H9 (cell line): ENCODE data around the gene KLK3. TPM values are rescaled to one million over a fixed set of nuclear protein-coding genes. Genes with fewer than 3 reads are reported as not detected.

Experiments
- DNase-seq: peaks from one replicate; pipeline ENCODE4 v3.0.0-alpha.2; 2017
- H2AFZ ChIP-seq: one replicate; pipeline ENCODE4 v1.6.1; 2013; ENCODE audit warnings: mild to moderate bottlenecking, low read length, control low read depth, moderate library complexity
- H2AK5ac ChIP-seq: 2 replicates; pipeline ENCODE4 v1.6.1; 2013; ENCODE audit warnings: low read length, control low read depth, mixed read lengths; ENCODE audit not compliant: insufficient read length
- H2BK120ac ChIP-seq: one replicate; pipeline ENCODE4 v1.6.1; 2013; ENCODE audit warnings: low read depth, mild to moderate bottlenecking, low read length, control low read depth, inconsistent platforms; ENCODE audit not compliant: poor library complexity, severe bottlenecking
- H2BK12ac ChIP-seq: 2 replicates; pipeline ENCODE4 v1.6.1; 2013; ENCODE audit warnings: low read length, control low read depth, mixed read lengths, low read depth; ENCODE audit not compliant: insufficient read length
- H2BK15ac ChIP-seq: 2 replicates; pipeline ENCODE4 v1.6.1; 2013; ENCODE audit warnings: low read depth, low read length, control low read depth
- H2BK20ac ChIP-seq: one replicate; pipeline ENCODE4 v1.6.1; 2013; ENCODE audit warnings: low read depth, mild to moderate bottlenecking, low read length, control low read depth, inconsistent platforms; ENCODE audit not compliant: poor library complexity, severe bottlenecking
- H2BK5ac ChIP-seq: 2 replicates; pipeline ENCODE4 v1.6.1; 2013; ENCODE audit warnings: low read length, control low read depth, mixed read lengths; ENCODE audit not compliant: insufficient read length
- H3K14ac ChIP-seq: 2 replicates; pipeline ENCODE4 v1.6.1; 2013; ENCODE audit warnings: low read length, control low read depth; ENCODE audit not compliant: insufficient read depth
- H3K18ac ChIP-seq: 2 replicates; pipeline ENCODE4 v1.6.1; 2013; ENCODE audit warnings: low read depth, mild to moderate bottlenecking, mixed read lengths, low read length, control low read depth; ENCODE audit not compliant: insufficient read length
- H3K23ac ChIP-seq: 2 replicates; pipeline ENCODE4 v1.6.1; 2013; ENCODE audit warnings: low read length, control low read depth, mixed read lengths, low read depth; ENCODE audit not compliant: insufficient read length
- H3K23me2 ChIP-seq: 2 replicates; pipeline ENCODE4 v1.6.1; 2013; ENCODE audit warnings: low read depth, mild to moderate bottlenecking, mixed read lengths, low read length, control low read depth; ENCODE audit not compliant: insufficient read length, poor library complexity, severe bottlenecking
- H3K27ac ChIP-seq: 2 replicates; pipeline ENCODE4 v1.5.1; 2013; ENCODE audit warnings: low read length, control low read depth, mixed read lengths, low read depth; ENCODE audit not compliant: insufficient read length
- H3K27me3 ChIP-seq: 2 replicates; pipeline ENCODE4 v1.6.1; 2013; ENCODE audit warnings: low read length, control low read depth, inconsistent platforms; ENCODE audit not compliant: insufficient read depth
- H3K4ac ChIP-seq: 2 replicates; pipeline ENCODE4 v1.6.1; 2013; ENCODE audit warnings: low read depth, mild to moderate bottlenecking, control low read depth, inconsistent platforms, low read length, moderate library complexity
- H3K4me1 ChIP-seq: 2 replicates; pipeline ENCODE4 v1.6.1; 2013; ENCODE audit warnings: low read length, control low read depth, inconsistent platforms; ENCODE audit not compliant: insufficient read depth
- H3K4me2 ChIP-seq: 2 replicates; pipeline ENCODE4 v1.6.1; 2013; ENCODE audit warnings: low read length, control low read depth, mixed read lengths; ENCODE audit not compliant: insufficient read length, insufficient read depth
- H3K56ac ChIP-seq: 2 replicates; pipeline ENCODE4 v1.6.1; 2013; ENCODE audit warnings: low read depth, mild to moderate bottlenecking, mixed read lengths, low read length, control low read depth; ENCODE audit not compliant: insufficient read length
- H3K79me1 ChIP-seq: 2 replicates; pipeline ENCODE4 v1.6.1; 2013; ENCODE audit warnings: low read depth, mild to moderate bottlenecking, moderate library complexity, low read length, control low read depth, inconsistent platforms; ENCODE audit not compliant: insufficient read depth, poor library complexity, severe bottlenecking
- H3K79me2 ChIP-seq: 2 replicates; pipeline ENCODE4 v1.6.1; 2013; ENCODE audit warnings: low read length, control low read depth, inconsistent platforms; ENCODE audit not compliant: insufficient read depth
- H3K9ac ChIP-seq: 2 replicates; pipeline ENCODE4 v1.6.1; 2013; ENCODE audit warnings: low read length, control low read depth, mixed read lengths; ENCODE audit not compliant: insufficient read length; ENCODE audit errors: extremely low read depth
- H3K9me3 ChIP-seq: one replicate; pipeline ENCODE4 v1.6.1; 2013; ENCODE audit warnings: low read depth, low read length, inconsistent platforms; ENCODE audit not compliant: control insufficient read depth
- H3T11ph ChIP-seq: one replicate; pipeline ENCODE4 v1.6.1; 2013; ENCODE audit warnings: mild to moderate bottlenecking, low read length, control low read depth, inconsistent platforms
- H4K20me1 ChIP-seq: one replicate; pipeline ENCODE4 v1.6.1; 2013; ENCODE audit not compliant: control insufficient read depth, insufficient read length, insufficient read depth
- H4K5ac ChIP-seq: 2 replicates; pipeline ENCODE4 v1.6.1; 2013; ENCODE audit warnings: low read depth, mild to moderate bottlenecking, mixed read lengths, low read length, control low read depth; ENCODE audit not compliant: insufficient read length
- H4K8ac ChIP-seq: replicated peaks from 2 replicates; pipeline ENCODE4 v1.6.1; 2013; ENCODE audit warnings: low read length, control low read depth, mixed read lengths, low read depth; ENCODE audit not compliant: insufficient read length
- H4K91ac ChIP-seq: 2 replicates; pipeline ENCODE4 v1.6.1; 2013; ENCODE audit warnings: low read depth, mild to moderate bottlenecking, moderate library complexity, mixed read lengths, low read length, control low read depth; ENCODE audit not compliant: insufficient read length
- H3K27ac Mint-ChIP-seq, 3 experiments: 2 replicates in 2 of 3; 3 replicates in 1 of 3; pipeline ENCODE4 v1.8.0; 2020 to 2021; ENCODE audit warnings: mixed read lengths in 3 of 3, mild to moderate bottlenecking in 1 of 3, moderate library complexity in 1 of 3
- H3K27me3 Mint-ChIP-seq: 2 replicates; pipeline ENCODE4 v1.8.0; 2021; ENCODE audit warnings: low read depth, mild to moderate bottlenecking, moderate library complexity, mixed read lengths
- H3K36me3 Mint-ChIP-seq, 3 experiments: 2 replicates in 2 of 3; 3 replicates in 1 of 3; pipeline ENCODE4 v1.8.0; 2020 to 2021; ENCODE audit warnings: low read depth in 3 of 3, mixed read lengths in 3 of 3; ENCODE audit not compliant: insufficient read depth in 1 of 3
- H3K4me1 Mint-ChIP-seq, 2 experiments: 2 replicates each; pipeline ENCODE4 v1.8.0; 2020; ENCODE audit warnings: mixed read lengths in 2 of 2
- H3K4me3 Mint-ChIP-seq, 2 experiments: 2 replicates in 1 of 2; 3 replicates in 1 of 2; pipeline ENCODE4 v1.8.0; 2020 to 2021; ENCODE audit warnings: mild to moderate bottlenecking in 2 of 2, mixed read lengths in 2 of 2, moderate library complexity in 1 of 2
- H3K9me3 Mint-ChIP-seq, 2 experiments: 2 replicates in 1 of 2; 3 replicates in 1 of 2; pipeline ENCODE4 v1.8.0; 2020; ENCODE audit warnings: mild to moderate bottlenecking in 2 of 2, mixed read lengths in 2 of 2, moderate library complexity in 1 of 2
- CTCF ChIP-seq: fragments of 200-600 bp; sonication (generic); conservative IDR thresholded peaks from 3 replicates; pipeline ENCODE4 v1.8.0; 2021; ENCODE audit warnings: antibody characterized with exemption, mild to moderate bottlenecking
- WGBS: extraction: QIAGEN DNeasy Blood & Tissue Kit; methylation state at CpG from one replicate; pipeline ENCODE4 v1.1.7; 2013; ENCODE audit warnings: missing lambda C conversion rate, low lambda C conversion rate, mixed read lengths; ENCODE audit not compliant: insufficient read length; ENCODE audit errors: extremely low coverage; 5-methylcytosine and 5-hydroxymethylcytosine counted together
- total RNA-seq: library from RNA; stranded (reverse); gene quantifications from 2 replicates; pipeline ENCODE4 v1.2.1, GENCODE V29; 2021

The KLK3 gene
- total RNA-seq, 1 experiment from 2014 or later, result not detected

GRCh38 chr19:50837300-50837699 lies 17.4 kb upstream of the KLK3 start:
- H3K4me1 ChIP-seq, result no peaks in the 10 kb centered on the region
- no peak overlapping the region for H2BK120ac ChIP-seq
- no peak overlapping the region for H3K56ac ChIP-seq
- no peak overlapping the region for H3K27ac ChIP-seq
- Mint-ChIP-seq H3K4me3 (peak overlapping the region in 1 of 2 experiments; percentile 18; a peak in 4 of 5 replicates), H3K27ac (no peak overlapping the region; a peak in 1 of 7 replicates), H3K27me3 (peaks cover 77% of the 10 kb centered on the region), H3K9me3 (no peaks in the 10 kb centered on the region; a peak in 3 of 5 replicates), H3K36me3 (no peaks in the 10 kb centered on the region), H3K4me1 (peaks cover 13 to 26% of the 10 kb centered on the region in 2 experiments)
- no peak overlapping the region for H3K18ac ChIP-seq
- H3K4me2 ChIP-seq, result no peak overlapping the region
- TF ChIP-seq CTCF, result no peak
- H2BK15ac ChIP-seq, result no peak overlapping the region
- H3T11ph ChIP-seq, result no peak overlapping the region
- no peak for DNase-seq
- no peak overlapping the region for H3K23ac ChIP-seq
- H4K20me1 ChIP-seq, result no peaks in the 10 kb centered on the region
- H4K5ac ChIP-seq, result no peak overlapping the region
- no peak overlapping the region for H4K8ac ChIP-seq
- no peak overlapping the region for H4K91ac ChIP-seq
- no peaks in the 10 kb centered on the region for H3K79me2 ChIP-seq
- no CpG with 5 or more reads among the region's 10 CpGs for WGBS
- H3K14ac ChIP-seq, result no peak overlapping the region
- no peak overlapping the region for H2AK5ac ChIP-seq
- no peak overlapping the region for H2BK12ac ChIP-seq
- no peak overlapping the region for H3K9ac ChIP-seq
- peaks cover 2% of the 10 kb centered on the region; the same call in 1 of the 2 replicates for H3K27me3 ChIP-seq
- H3K79me1 ChIP-seq, result no peaks in the 10 kb centered on the region
- H3K9me3 ChIP-seq, result no peaks in the 10 kb centered on the region
- peaks cover 4% of the 10 kb centered on the region for H3K23me2 ChIP-seq
- no peak overlapping the region for H2BK5ac ChIP-seq
- no peak overlapping the region for H2AFZ ChIP-seq
- no peak overlapping the region for H2BK20ac ChIP-seq
- no peak overlapping the region for H3K4ac ChIP-seq
